MV-4-11 (cell line): ENCODE data around the gene PTCD2.

Experiments
- DNase-seq: peaks from one replicate; lab custom pipeline; 2025; lab: John Stamatoyannopoulos, UW

The PTCD2 gene

DNA sequence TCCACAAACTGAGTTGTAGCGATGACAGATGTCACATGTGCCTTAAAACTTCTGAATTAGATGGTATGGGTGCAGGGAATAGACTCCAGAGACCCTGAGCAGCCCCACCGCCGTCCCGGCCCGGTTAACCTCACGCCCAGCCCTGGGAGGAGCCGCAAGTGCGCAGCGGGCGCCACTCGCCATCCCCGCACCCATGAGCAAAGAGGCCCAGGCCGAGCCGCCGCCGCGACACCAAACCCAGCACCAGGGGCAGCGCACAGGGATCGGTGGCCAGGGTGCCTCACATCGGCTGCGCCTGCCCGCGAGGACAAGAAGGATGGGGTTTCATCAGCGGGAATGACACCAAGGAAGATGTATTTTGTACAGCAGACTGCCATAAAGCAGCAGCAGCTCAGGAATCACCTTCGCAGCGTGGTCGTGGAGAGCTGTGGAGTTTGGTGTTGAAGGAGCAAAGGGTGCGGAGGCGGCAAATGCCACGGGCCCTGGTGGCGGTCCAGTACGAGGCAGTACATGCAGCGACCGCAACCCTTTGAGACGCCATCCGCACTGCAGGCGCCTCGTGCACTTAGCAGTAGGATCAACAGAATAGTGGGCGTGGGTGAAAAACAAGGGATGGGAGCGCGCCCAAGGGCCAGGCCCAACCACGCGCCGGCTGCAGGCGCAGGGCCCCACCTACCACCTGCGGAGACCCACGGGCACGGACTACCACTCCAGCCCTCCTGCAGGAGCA lies 97.3 kb downstream of the PTCD2 start:
- DNase-seq: no peak
